Adipocyte (in vitro differentiated cells): ENCODE data around the gene PPFIA3.
"Not testable (repeated sequence)": the region's sequence is repeated elsewhere in the genome, so short reads cannot be mapped to it uniquely, and the experiment has no call there.

ENCODE experiments used
- DNase-seq: peaks from one replicate; pipeline ENCODE4 v3.0.0-alpha.2; 2015; ENCODE audit warnings: low read depth
- H3K27me3 ChIP-seq: replicated peaks from 2 replicates; pipeline ENCODE4 v1.7.0; 2013; ENCODE audit warnings: mild to moderate bottlenecking, low read length, moderate library complexity; ENCODE audit not compliant: control insufficient read depth, insufficient read depth
- H3K36me3 ChIP-seq: 2 replicates; pipeline ENCODE4 v1.7.0; 2013; ENCODE audit warnings: low read length, mild to moderate bottlenecking, moderate library complexity; ENCODE audit not compliant: control insufficient read depth, insufficient read depth, severe bottlenecking
- H3K4me1 ChIP-seq: 2 replicates; pipeline ENCODE4 v1.7.0; 2013; ENCODE audit warnings: mild to moderate bottlenecking, low read length, moderate library complexity; ENCODE audit not compliant: control insufficient read depth, insufficient read depth
- H3K4me3 ChIP-seq: 2 replicates; pipeline ENCODE4 v1.7.0; 2013; ENCODE audit warnings: mild to moderate bottlenecking, low read length, moderate library complexity
- H3K9ac ChIP-seq: 2 replicates; pipeline ENCODE4 v1.7.0; 2013; ENCODE audit warnings: mild to moderate bottlenecking, low read length, moderate library complexity
- H3K9me3 ChIP-seq: 2 replicates; pipeline ENCODE4 v1.7.0; 2013; ENCODE audit warnings: mild to moderate bottlenecking, low read length, moderate library complexity; ENCODE audit not compliant: control insufficient read depth

Gene PPFIA3

DNA sequence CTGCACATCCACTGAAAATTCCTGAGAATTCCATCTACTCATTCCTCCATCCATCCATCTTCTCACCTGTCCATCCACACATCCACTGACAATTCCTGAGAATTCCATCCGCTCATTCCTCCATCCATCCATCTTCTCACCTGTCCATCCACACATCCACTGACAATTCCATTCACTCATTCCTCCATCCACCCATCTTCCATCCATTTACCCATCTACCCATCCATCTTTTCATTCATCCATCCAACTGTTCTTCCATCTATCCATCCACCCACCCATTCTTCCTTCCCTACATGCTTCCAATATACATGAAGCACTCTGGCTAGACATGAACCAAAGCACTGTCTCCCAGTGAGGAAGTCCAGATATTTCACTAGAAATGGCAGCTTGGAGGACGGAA lies 53.9 kb downstream of the PPFIA3 start:
- Histone ChIP-seq H3K4me3 (no peak overlapping the region), H3K36me3 (peaks cover 59% of the 10 kb centered on the region), H3K9me3 (no peaks in the 10 kb centered on the region), H3K4me1 (no peaks in the 10 kb centered on the region), H3K9ac (no peak overlapping the region), H3K27me3 (no peaks in the 10 kb centered on the region)
- DNase-seq = no peak

GRCh38 chr19:49180659-49181058 lies 61.3 kb downstream of the PPFIA3 start:
- DNase-seq = no peak
- no peaks in the 10 kb centered on the region for H3K27me3 ChIP-seq
- no peak overlapping the region for H3K4me3 ChIP-seq
- H3K4me1 ChIP-seq = no peaks in the 10 kb centered on the region
- peaks cover 34% of the 10 kb centered on the region for H3K36me3 ChIP-seq
- no peaks in the 10 kb centered on the region for H3K9me3 ChIP-seq
- no peak overlapping the region for H3K9ac ChIP-seq

DNA sequence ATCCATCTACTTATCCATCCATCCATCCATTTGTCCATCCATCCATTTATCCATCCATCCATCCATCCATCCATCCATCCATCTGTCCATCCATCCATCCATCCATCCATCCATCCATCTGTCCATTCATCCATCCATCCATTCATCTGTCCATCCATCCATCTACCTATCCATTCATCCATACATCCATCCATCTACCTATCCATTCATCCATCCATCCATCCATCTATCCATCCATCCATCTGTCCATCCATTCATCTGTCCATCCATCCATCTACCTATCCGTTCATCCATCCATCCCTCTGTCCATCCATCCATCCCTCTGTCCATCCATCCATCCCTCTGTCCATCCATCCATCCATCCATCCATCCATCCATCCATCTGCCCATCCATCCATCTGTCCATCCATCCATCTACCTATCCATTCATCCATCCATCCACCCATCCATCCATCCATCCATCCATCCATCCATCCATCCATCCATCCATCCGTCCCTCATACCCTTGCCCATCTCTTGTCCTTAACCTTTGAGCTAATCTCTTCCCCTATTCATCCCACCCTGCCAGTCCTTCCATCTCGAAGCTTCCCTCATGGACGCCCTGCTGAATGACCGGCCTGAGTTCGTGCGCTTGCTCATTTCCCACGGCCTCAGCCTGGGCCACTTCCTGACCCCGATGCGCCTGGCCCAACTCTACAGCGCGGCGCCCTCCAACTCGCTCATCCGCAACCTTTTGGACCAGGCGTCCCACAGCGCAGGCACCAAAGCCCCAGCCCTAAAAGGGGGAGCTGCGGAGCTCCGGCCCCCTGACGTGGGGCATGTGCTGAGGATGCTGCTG lies 62.9 kb downstream of the PPFIA3 start:
- H3K9ac ChIP-seq, H3K4me3 ChIP-seq, H3K4me1 ChIP-seq, H3K9me3 ChIP-seq, DNase-seq, H3K27me3 ChIP-seq: not testable (repeated sequence)
- peaks cover 47% of the 10 kb centered on the region for H3K36me3 ChIP-seq

GRCh38 chr19:49182848-49183375 lies 63.6 kb downstream of the PPFIA3 start:
- H3K9ac ChIP-seq = no peak overlapping the region
- no peak for DNase-seq
- H3K9me3 ChIP-seq = no peaks in the 10 kb centered on the region
- H3K36me3 ChIP-seq = peaks cover 46% of the 10 kb centered on the region
- H3K27me3 ChIP-seq = no peaks in the 10 kb centered on the region
- no peak overlapping the region for H3K4me3 ChIP-seq
- H3K4me1 ChIP-seq = no peaks in the 10 kb centered on the region

DNA sequence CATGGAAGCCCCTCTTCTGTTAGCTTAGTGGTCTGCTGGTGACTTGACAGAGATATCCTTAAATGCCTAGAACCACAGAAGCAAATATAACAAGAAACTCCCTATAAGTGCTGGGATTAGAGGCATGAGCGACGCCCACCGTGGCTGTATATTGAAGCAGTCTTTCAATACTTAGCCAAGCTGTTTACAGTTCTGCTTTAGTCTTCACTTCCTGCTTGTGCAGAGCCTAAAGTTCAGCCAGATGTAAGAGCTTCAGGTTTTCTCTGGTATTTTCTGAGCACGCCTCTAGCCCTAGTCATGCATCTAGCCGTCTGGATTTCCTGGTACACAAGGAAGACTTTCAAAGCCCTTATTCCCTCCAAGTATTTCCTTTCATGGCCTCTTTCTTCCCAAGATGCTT lies 66.8 kb downstream of the PPFIA3 start:
- Histone ChIP-seq H3K4me3 (no peak overlapping the region), H3K4me1 (no peaks in the 10 kb centered on the region), H3K27me3 (no peaks in the 10 kb centered on the region), H3K36me3 (peaks cover 60% of the 10 kb centered on the region), H3K9me3 (no peaks in the 10 kb centered on the region), H3K9ac (no peak overlapping the region)
- no peak for DNase-seq

DNA sequence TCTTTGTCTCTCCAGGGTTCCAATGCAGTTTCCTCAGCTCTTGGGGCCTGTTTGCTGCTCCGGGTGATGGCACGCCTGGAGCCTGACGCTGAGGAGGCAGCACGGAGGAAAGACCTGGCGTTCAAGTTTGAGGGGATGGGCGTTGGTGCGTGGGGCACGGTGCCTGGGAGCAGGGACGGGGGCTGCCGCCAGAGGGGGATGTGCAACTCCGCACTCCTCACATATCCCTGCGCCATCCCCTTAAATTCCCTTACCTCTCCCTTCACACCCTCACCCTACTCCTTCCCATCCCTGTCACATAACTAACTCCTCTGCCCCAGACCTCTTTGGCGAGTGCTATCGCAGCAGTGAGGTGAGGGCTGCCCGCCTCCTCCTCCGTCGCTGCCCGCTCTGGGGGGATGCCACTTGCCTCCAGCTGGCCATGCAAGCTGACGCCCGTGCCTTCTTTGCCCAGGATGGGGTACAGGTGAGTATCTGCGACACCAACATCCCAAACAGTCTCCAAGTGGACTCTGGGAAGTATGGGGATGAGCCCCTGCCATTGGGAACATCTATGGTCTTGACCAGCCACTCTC lies 69.4 kb downstream of the PPFIA3 start:
- peaks cover 74% of the 10 kb centered on the region for H3K36me3 ChIP-seq
- no peaks in the 10 kb centered on the region for H3K27me3 ChIP-seq
- no peak overlapping the region for H3K9ac ChIP-seq
- H3K4me3 ChIP-seq = no peak overlapping the region
- no peaks in the 10 kb centered on the region for H3K9me3 ChIP-seq
- no peak for DNase-seq
- H3K4me1 ChIP-seq = no peaks in the 10 kb centered on the region

- peaks cover 74% of the 10 kb centered on the region for H3K36me3 ChIP-seq
- DNase-seq = no peak
- H3K27me3 ChIP-seq = no peaks in the 10 kb centered on the region
- no peaks in the 10 kb centered on the region for H3K9me3 ChIP-seq
- H3K4me1 ChIP-seq = no peaks in the 10 kb centered on the region
- no peak overlapping the region for H3K9ac ChIP-seq
- no peak overlapping the region for H3K4me3 ChIP-seq
Measured at GRCh38 chr19:49189259-49189658, 69.9 kb downstream of the PPFIA3 start.

DNA sequence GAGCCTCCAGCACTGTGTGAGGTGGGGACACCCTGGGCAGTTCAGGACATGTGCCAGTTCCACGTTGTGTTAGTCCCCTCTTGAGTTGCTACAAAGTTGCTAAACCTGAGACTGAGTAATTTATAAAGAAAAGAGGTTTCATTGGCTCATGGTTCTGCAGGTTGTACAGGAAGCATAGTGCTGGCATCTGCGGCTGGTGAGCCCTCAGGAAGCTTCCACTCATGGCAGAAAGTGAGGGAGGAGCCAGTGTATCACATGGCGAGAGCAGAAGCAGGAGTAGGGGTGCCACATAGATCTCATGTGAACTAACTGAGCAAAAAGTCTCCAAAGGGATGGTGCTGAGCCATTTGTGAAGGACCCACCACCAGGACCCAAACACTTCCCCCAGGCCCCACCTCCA lies 71.4 kb downstream of the PPFIA3 start:
- DNase-seq = no peak
- Histone ChIP-seq H3K9me3 (no peaks in the 10 kb centered on the region), H3K4me1 (no peaks in the 10 kb centered on the region), H3K4me3 (no peak overlapping the region), H3K36me3 (peaks cover 67% of the 10 kb centered on the region), H3K27me3 (no peaks in the 10 kb centered on the region), H3K9ac (no peak overlapping the region)

DNA sequence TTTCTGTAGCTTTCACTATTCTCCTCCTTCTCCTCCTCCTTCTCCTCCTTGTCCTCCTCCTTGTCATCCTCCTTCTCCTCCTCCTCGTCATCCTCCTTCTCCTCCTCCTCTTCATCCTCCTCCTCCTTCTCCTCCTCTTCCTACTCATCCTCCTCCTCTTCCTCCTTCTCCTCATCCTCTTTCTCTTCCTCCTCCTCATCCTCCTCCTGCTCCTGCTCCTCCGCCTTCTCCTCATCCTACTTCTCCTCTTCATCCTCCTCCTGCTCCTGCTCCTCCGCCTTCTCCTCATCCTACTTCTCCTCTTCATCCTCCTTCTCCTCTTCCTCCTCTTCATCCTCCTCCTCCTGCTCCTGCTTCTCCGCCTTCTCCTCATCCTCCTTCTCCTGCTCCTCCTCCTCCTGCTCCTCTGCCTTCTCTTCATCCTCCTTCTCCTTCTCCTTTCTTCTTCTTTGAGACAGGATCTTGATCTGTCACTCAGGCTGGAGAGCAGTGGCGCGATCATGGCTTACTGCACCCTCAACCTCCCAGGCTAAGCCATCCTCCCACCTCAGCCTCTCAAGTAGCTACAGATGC lies 74.6 kb downstream of the PPFIA3 start:
- Histone ChIP-seq H3K27me3 (no peaks in the 10 kb centered on the region), H3K4me1 (peaks cover 4% of the 10 kb centered on the region), H3K36me3 (peaks cover 50% of the 10 kb centered on the region), H3K4me3 (no peak overlapping the region), H3K9me3 (no peaks in the 10 kb centered on the region), H3K9ac (no peak overlapping the region)
- no peak for DNase-seq

DNA sequence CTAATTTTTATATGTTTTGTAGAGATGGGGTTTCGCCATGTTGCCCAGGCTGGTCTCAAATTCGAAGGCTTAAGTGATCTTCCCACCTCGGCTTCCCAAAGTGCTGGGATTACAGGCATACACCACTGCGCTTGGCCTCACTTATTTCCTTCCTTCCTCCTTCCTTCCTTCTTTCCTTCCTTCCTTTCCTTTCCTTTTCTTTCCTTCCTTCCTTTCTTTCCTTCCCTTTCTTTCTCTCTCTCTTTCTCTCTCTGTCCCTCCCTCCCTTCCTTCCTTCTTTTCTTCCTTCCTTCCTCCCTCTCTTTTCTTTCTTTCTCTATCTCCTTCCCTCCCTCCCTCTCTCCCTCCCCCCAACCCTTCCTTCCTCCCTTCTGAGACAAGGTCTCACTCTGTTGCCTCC lies 75.1 kb downstream of the PPFIA3 start:
- peaks cover 5% of the 10 kb centered on the region for H3K4me1 ChIP-seq
- no peaks in the 10 kb centered on the region for H3K27me3 ChIP-seq
- peaks cover 45% of the 10 kb centered on the region for H3K36me3 ChIP-seq
- H3K9me3 ChIP-seq = no peaks in the 10 kb centered on the region
- no peak overlapping the region for H3K9ac ChIP-seq
- H3K4me3 ChIP-seq = no peak overlapping the region
- DNase-seq = no peak

DNA sequence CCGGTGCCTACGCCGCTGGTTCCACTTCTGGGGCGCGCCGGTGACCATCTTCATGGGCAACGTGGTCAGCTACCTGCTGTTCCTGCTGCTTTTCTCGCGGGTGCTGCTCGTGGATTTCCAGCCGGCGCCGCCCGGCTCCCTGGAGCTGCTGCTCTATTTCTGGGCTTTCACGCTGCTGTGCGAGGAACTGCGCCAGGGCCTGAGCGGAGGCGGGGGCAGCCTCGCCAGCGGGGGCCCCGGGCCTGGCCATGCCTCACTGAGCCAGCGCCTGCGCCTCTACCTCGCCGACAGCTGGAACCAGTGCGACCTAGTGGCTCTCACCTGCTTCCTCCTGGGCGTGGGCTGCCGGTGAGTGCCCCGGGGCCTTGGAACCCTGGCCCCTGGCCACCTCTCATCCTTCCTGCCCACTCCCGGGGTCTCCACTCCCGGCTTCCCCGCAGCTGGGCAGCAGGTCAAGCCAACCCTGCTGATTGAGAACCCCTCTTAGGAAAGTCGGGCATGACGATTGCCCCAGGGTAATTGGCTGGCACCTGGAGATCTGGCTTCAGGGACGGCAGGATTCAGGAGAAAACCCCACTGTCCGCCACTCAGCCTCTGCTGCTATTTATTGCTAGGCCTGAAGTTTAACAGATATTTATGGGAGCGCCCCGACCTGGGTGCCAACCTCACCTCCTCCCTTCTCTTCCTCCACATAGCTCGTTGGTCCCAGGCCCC lies 77.3 kb downstream of the PPFIA3 start:
- H3K4me1 ChIP-seq = peaks cover 5% of the 10 kb centered on the region
- no peak overlapping the region for H3K4me3 ChIP-seq
- H3K36me3 ChIP-seq = peaks cover 44% of the 10 kb centered on the region
- no peak for DNase-seq
- H3K27me3 ChIP-seq = no peaks in the 10 kb centered on the region
- no peaks in the 10 kb centered on the region for H3K9me3 ChIP-seq
- H3K9ac ChIP-seq = no peak overlapping the region
